HEK293 (cell line): Measurements from ENCODE around the gene FEM1A.
"Not testable (repeated sequence)": the region's sequence is repeated elsewhere in the genome, so short reads cannot be mapped to it uniquely, and the experiment has no call there.

Source experiments
- CTCF ChIA-PET: fragments of 350-600 bp; formaldehyde crosslinking; extraction: SDS; loops from one replicate; lab custom pipeline; 2021; ENCODE audit warnings: antibody characterized with exemption; lab: Yijun Ruan, JAX
- POLR2A ChIA-PET: fragments of 300-600 bp; formaldehyde crosslinking; extraction: SDS; loops from one replicate; lab custom pipeline; 2020; ENCODE audit warnings: antibody characterized with exemption, inconsistent platforms; lab: Yijun Ruan, JAX
- H3K27ac ChIP-seq: fragments of 200-500 bp; sonication (Bioruptor generic); 2 replicates; pipeline ENCODE4 v1.5.1; 2014; ENCODE audit warnings: low read depth, low read length, control low read depth, inconsistent platforms; ENCODE audit errors: extremely low read depth
- H3K36me3 ChIP-seq, 2 experiments: fragments of 200-500 bp in 1 of 2; sonication (Bioruptor generic) in 1 of 2; 1 replicate in 1 of 2; 2 replicates in 1 of 2; pipeline ENCODE4 v1.5.1; 2014 to 2017; ENCODE audit warnings: inconsistent platforms in 2 of 2, low read length in 2 of 2; ENCODE audit not compliant: control insufficient read depth in 2 of 2, insufficient read depth in 1 of 2
- H3K4me1 ChIP-seq: fragments of 200-500 bp; sonication (Bioruptor generic); 2 replicates; pipeline ENCODE4 v1.5.1; 2014; ENCODE audit warnings: mild to moderate bottlenecking, low read length, inconsistent platforms; ENCODE audit not compliant: control insufficient read depth, insufficient read depth
- H3K4me3 ChIP-seq: 2 replicates; pipeline ENCODE4 v1.5.1; 2011; ENCODE audit warnings: low read depth, mild to moderate bottlenecking, control low read depth, low read length, moderate library complexity
- H3K9me3 ChIP-seq: fragments of 200-500 bp; sonication (Bioruptor generic); 2 replicates; pipeline ENCODE4 v1.5.1; 2014; ENCODE audit warnings: low read depth, low read length, inconsistent platforms; ENCODE audit not compliant: control insufficient read depth, insufficient read depth
- PBX3 ChIP-seq: sonication (generic); formaldehyde crosslinking; IDR thresholded peaks from 2 replicates; pipeline ENCODE4 v1.8.1; 2022; ENCODE audit warnings: mild to moderate bottlenecking, moderate library complexity, missing genetic modification reagents
- SCRT1 ChIP-seq: fragments of 450-650 bp; formaldehyde crosslinking; IDR thresholded peaks from 2 replicates; pipeline ENCODE4 v1.5.1; 2016; ENCODE audit warnings: missing biosample characterization, missing genetic modification characterization, borderline replicate concordance
- SCRT2 ChIP-seq: fragments of 450-650 bp; formaldehyde crosslinking; IDR thresholded peaks from 2 replicates; pipeline ENCODE4 v1.5.1; 2016; ENCODE audit warnings: missing biosample characterization, missing genetic modification characterization
- ZBTB26 ChIP-seq: fragments of 450-650 bp; formaldehyde crosslinking; optimal IDR thresholded peaks from 2 replicates; pipeline ENCODE3; 2016; ENCODE audit warnings: missing biosample characterization, mild to moderate bottlenecking, missing genetic modification characterization
- ZNF121 ChIP-seq: fragments of 450-650 bp; formaldehyde crosslinking; IDR thresholded peaks from 2 replicates; pipeline ENCODE4 v1.5.1; 2016; ENCODE audit warnings: missing biosample characterization, missing genetic modification characterization
- ZNF335 ChIP-seq: fragments of 450-650 bp; formaldehyde crosslinking; conservative IDR thresholded peaks from 2 replicates; pipeline ENCODE4 v1.5.1; 2016; ENCODE audit warnings: missing biosample characterization, missing genetic modification characterization
- ZNF362 ChIP-seq: fragments of 450-650 bp; formaldehyde crosslinking; IDR thresholded peaks from 2 replicates; pipeline ENCODE4 v1.5.1; 2016; ENCODE audit warnings: missing biosample characterization, missing genetic modification characterization
- ZNF449 ChIP-seq: fragments of 450-650 bp; formaldehyde crosslinking; IDR thresholded peaks from 2 replicates; pipeline ENCODE4 v1.5.1; 2017; ENCODE audit warnings: missing biosample characterization, mild to moderate bottlenecking, missing genetic modification characterization, moderate library complexity
- ZNF555 ChIP-seq: fragments of 450-650 bp; formaldehyde crosslinking; conservative IDR thresholded peaks from 2 replicates; pipeline ENCODE4 v1.5.1; 2017; ENCODE audit warnings: missing biosample characterization, mild to moderate bottlenecking, missing genetic modification characterization, inconsistent platforms
- ZNF639 ChIP-seq: fragments of 450-650 bp; formaldehyde crosslinking; IDR thresholded peaks from 2 replicates; pipeline ENCODE4 v1.5.1; 2016; ENCODE audit warnings: missing biosample characterization, missing genetic modification characterization
- ZSCAN30 ChIP-seq: fragments of 450-650 bp; IDR thresholded peaks from 2 replicates; pipeline ENCODE4 v1.5.1; 2018; ENCODE audit warnings: missing biosample characterization, mild to moderate bottlenecking, missing genetic modification characterization, moderate library complexity
- TF ChIP-seq, protein P1 (sequence below): fragments of 450-650 bp; formaldehyde crosslinking; IDR thresholded peaks from 2 replicates; pipeline ENCODE4 v1.5.1; 2016; ENCODE audit warnings: missing biosample characterization, missing genetic modification characterization

Gene FEM1A

DNA sequence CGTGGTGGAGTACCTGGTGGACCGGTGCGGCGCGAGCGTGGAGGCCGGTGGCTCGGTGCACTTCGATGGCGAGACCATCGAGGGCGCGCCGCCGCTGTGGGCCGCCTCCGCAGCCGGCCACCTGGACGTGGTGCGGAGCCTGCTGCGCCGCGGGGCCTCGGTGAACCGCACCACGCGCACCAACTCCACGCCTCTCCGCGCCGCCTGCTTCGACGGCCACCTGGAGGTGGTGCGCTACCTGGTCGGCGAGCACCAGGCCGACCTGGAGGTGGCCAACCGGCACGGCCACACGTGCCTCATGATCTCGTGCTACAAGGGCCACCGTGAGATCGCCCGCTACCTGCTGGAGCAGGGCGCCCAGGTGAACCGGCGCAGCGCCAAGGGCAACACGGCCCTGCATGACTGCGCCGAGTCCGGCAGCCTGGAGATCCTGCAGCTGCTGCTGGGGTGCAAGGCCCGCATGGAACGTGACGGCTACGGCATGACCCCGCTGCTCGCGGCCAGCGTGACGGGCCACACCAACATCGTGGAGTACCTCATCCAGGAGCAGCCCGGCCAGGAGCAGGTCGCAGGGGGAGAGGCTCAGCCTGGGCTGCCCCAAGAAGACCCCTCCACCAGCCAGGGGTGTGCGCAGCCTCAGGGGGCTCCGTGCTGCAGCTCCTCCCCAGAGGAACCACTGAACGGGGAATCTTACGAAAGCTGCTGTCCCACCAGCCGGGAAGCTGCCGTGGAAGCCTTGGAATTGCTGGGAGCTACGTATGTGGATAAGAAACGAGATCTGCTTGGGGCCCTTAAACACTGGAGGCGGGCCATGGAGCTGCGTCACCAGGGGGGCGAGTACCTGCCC is 708 bp downstream of the FEM1A start:
- Histone ChIP-seq H3K27ac (peak overlapping the region; percentile 88), H3K4me3 (peak overlapping the region; percentile 97), H3K36me3 (peaks cover 0 to 36% of the 10 kb centered on the region in 2 experiments; a peak in 2 of 3 replicates)
- H3K4me1 ChIP-seq, H3K9me3 ChIP-seq: not testable (repeated sequence)
- ChIA-PET POLR2A (interaction anchor here (0.7 to 1.7 kb wide), 5 partner anchors 8 to 257 kb away, joined by 3 to 8 read pairs (median 5); partner anchors contain the start of gene PLIN5), CTCF (interaction anchor here (0.7 to 8.6 kb wide), 8 partner anchors 9 to 213 kb away, joined by 3 to 154 read pairs (median 10); no protein-coding TSS in a partner anchor)
- TF ChIP-seq, protein P1, sequence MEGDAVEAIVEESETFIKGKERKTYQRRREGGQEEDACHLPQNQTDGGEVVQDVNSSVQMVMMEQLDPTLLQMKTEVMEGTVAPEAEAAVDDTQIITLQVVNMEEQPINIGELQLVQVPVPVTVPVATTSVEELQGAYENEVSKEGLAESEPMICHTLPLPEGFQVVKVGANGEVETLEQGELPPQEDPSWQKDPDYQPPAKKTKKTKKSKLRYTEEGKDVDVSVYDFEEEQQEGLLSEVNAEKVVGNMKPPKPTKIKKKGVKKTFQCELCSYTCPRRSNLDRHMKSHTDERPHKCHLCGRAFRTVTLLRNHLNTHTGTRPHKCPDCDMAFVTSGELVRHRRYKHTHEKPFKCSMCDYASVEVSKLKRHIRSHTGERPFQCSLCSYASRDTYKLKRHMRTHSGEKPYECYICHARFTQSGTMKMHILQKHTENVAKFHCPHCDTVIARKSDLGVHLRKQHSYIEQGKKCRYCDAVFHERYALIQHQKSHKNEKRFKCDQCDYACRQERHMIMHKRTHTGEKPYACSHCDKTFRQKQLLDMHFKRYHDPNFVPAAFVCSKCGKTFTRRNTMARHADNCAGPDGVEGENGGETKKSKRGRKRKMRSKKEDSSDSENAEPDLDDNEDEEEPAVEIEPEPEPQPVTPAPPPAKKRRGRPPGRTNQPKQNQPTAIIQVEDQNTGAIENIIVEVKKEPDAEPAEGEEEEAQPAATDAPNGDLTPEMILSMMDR, result peak; percentile 36; the same call in 1 of the 2 replicates
- TF ChIP-seq ZNF121 (tag by site-specific recombination) (0 out of 2 replicates have a peak, but pooled peaks have one; percentile 18), ZBTB26 (tag by site-specific recombination) (peak; percentile 62), ZNF449 (tag by site-specific recombination) (peak; percentile 72; the same call in 1 of the 2 replicates), ZNF335 (tag by site-specific recombination) (peak; percentile 46), PBX3 (CRISPR knock-in tag) (peak; percentile 58; the same call in 1 of the 2 replicates)

DNA sequence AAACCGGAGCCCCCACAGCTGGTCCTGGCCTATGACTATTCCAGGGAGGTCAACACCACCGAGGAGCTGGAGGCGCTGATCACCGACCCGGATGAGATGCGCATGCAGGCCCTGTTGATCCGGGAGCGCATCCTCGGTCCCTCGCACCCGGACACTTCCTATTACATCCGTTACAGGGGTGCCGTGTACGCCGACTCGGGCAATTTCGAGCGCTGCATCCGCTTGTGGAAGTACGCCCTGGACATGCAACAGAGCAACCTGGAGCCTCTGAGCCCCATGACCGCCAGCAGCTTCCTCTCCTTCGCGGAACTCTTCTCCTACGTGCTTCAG is 1.3 kb downstream of the FEM1A start:
- H3K9me3 ChIP-seq, H3K27ac ChIP-seq, H3K4me1 ChIP-seq, POLR2A ChIA-PET: not testable (repeated sequence)
- CTCF ChIA-PET, result interaction anchor here (1.6 to 8.6 kb wide), 3 partner anchors 20 to 156 kb away, joined by 4 to 154 read pairs (median 8); no protein-coding TSS in a partner anchor
- Histone ChIP-seq H3K4me3 (peak overlapping the region; percentile 97), H3K36me3 (peaks cover 0 to 39% of the 10 kb centered on the region in 2 experiments; a peak in 2 of 3 replicates)

DNA sequence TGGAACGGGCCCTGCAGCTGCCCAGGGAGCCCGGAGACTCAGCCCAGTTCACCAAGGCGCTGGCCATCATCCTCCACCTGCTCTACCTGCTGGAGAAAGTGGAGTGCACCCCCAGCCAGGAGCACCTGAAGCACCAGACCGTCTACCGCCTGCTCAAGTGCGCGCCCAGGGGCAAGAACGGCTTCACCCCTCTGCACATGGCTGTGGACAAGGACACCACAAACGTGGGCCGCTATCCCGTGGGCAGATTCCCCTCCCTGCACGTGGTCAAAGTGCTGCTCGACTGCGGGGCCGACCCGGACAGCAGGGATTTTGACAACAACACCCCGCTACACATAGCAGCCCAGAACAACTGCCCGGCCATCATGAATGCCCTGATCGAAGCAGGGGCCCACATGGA is 1.7 kb downstream of the FEM1A start:
- H3K27ac ChIP-seq, H3K4me1 ChIP-seq, H3K4me3 ChIP-seq, H3K9me3 ChIP-seq, POLR2A ChIA-PET: not testable (repeated sequence)
- CTCF ChIA-PET, result interaction anchor here (0.6 to 8.6 kb wide), 2 partner anchors 12 to 62 kb away, joined by 3 to 154 read pairs; no protein-coding TSS in a partner anchor
- peaks cover 0 to 39% of the 10 kb centered on the region in 2 experiments; a peak in 2 of 3 replicates for H3K36me3 ChIP-seq

GRCh38 chr19:4794971-4795370 is 3.4 kb downstream of the FEM1A start:
- H3K27ac ChIP-seq, result no peak overlapping the region
- H3K9me3 ChIP-seq, result no peaks in the 10 kb centered on the region
- CTCF ChIA-PET, result interaction anchor here (0.7 kb wide), 1 partner anchor 62 kb away, joined by 4 read pairs; no protein-coding TSS in a partner anchor
- H3K4me1 ChIP-seq, result no peaks in the 10 kb centered on the region; the same call in 1 of the 2 replicates
- TF ChIP-seq SCRT1 (tag by site-specific recombination) (peak; percentile 33; the same call in 1 of the 2 replicates), ZNF362 (tag by site-specific recombination) (no peak), SCRT2 (peak; percentile 87), ZSCAN30 (tag by site-specific recombination) (no peak), ZNF555 (tag by site-specific recombination) (no peak), ZNF639 (tag by site-specific recombination) (no peak)
- TF ChIP-seq, all 188 proteins: peak for 2
- Histone ChIP-seq H3K4me3 (no peak overlapping the region), H3K36me3 (peaks cover 0 to 39% of the 10 kb centered on the region in 2 experiments; a peak in 2 of 3 replicates)
- POLR2A ChIA-PET, result no interaction called here
